SK-N-SH (cell line): Measurements from ENCODE around the gene SLC4A2. TPM values are rescaled to one million over a fixed set of nuclear protein-coding genes. Genes with fewer than 3 reads are reported as not detected.

Experiments
- CTCF ChIA-PET: fragments of 300-600, 350-600 bp; formaldehyde crosslinking; extraction: SDS; loops from one replicate; lab custom pipeline; 2021; lab: Yijun Ruan, JAX
- POLR2A ChIA-PET: fragments of 350-600 bp; sonication (Branson Sonifier 250); formaldehyde crosslinking; extraction: SDS; loops from one replicate; lab custom pipeline; 2020; ENCODE audit warnings: antibody characterized with exemption, inconsistent platforms; lab: Yijun Ruan, JAX
- DNase-seq: peaks from one replicate; pipeline ENCODE4 v3.0.0; 2012
- H2AFZ ChIP-seq: fragments of 200-600 bp; sonication (generic); 2 replicates; pipeline ENCODE4 v1.8.1; 2016; ENCODE audit warnings: antibody characterized with exemption, mild to moderate bottlenecking, low read depth
- H3F3A ChIP-seq: fragments of 200-600 bp; sonication (generic); replicated peaks from 2 replicates; pipeline ENCODE3; 2016; ENCODE audit warnings: antibody characterized with exemption, mild to moderate bottlenecking; ENCODE audit not compliant: insufficient read depth
- H3K27ac ChIP-seq, 2 experiments: fragments of 200-500 bp in 1 of 2; fragments of 200-600 bp in 1 of 2; sonication (Bioruptor generic) in 1 of 2; sonication (generic), shearing (Covaris generic) in 1 of 2; 2 replicates each; pipeline versions ENCODE4 v1.5.1 to v1.6.1; 2014 to 2016; ENCODE audit warnings: low read depth in 2 of 2, inconsistent platforms in 1 of 2, low read length in 1 of 2, mild to moderate bottlenecking in 1 of 2, mixed read lengths in 1 of 2
- H3K27me3 ChIP-seq: fragments of 200-600 bp; sonication (generic), shearing (Covaris generic); 2 replicates; pipeline ENCODE4 v1.6.1; 2016; ENCODE audit warnings: mixed run types; ENCODE audit not compliant: insufficient read depth
- H3K36me3 ChIP-seq, 2 experiments: fragments of 200-500 bp in 1 of 2; fragments of 200-600 bp in 1 of 2; sonication (Bioruptor generic) in 1 of 2; sonication (generic) in 1 of 2; replicated peaks in 1 of 2; 2 replicates each; pipeline versions ENCODE3 to v1.5.1; 2014 to 2016; ENCODE audit warnings: low read length in 1 of 2, mild to moderate bottlenecking in 1 of 2; ENCODE audit not compliant: insufficient read depth in 2 of 2, control insufficient read depth in 1 of 2
- H3K4me1 ChIP-seq, 2 experiments: fragments of 200-500 bp in 1 of 2; fragments of 200-600 bp in 1 of 2; sonication (Bioruptor generic) in 1 of 2; sonication (generic), shearing (Covaris generic) in 1 of 2; 2 replicates each; pipeline versions ENCODE4 v1.5.1 to v1.6.1; 2014 to 2016; ENCODE audit warnings: low read depth in 1 of 2, low read length in 1 of 2, mixed run types in 1 of 2; ENCODE audit not compliant: insufficient read depth in 2 of 2, control insufficient read depth in 1 of 2
- H3K4me2 ChIP-seq: fragments of 200-600 bp; sonication (generic), shearing (Covaris generic); 2 replicates; pipeline ENCODE4 v1.6.1; 2017; ENCODE audit warnings: mixed run types
- H3K4me3 ChIP-seq, 2 experiments: fragments of 200-500 bp in 1 of 2; fragments of 200-600 bp in 1 of 2; sonication (Bioruptor generic) in 1 of 2; sonication (generic), shearing (Covaris generic) in 1 of 2; 2 replicates each; pipeline versions ENCODE4 v1.5.1 to v1.8.1; 2014 to 2016; ENCODE audit warnings: low read depth in 2 of 2, inconsistent platforms in 1 of 2, low read length in 1 of 2, mild to moderate bottlenecking in 1 of 2, mixed read lengths in 1 of 2, moderate library complexity in 1 of 2
- H3K79me2 ChIP-seq: fragments of 200-600 bp; sonication (generic); 2 replicates; pipeline ENCODE4 v1.8.1; 2017; ENCODE audit warnings: mild to moderate bottlenecking; ENCODE audit not compliant: insufficient read depth
- H3K9ac ChIP-seq: fragments of 200-600 bp; sonication (generic); 2 replicates; pipeline ENCODE4 v1.6.1; 2017; ENCODE audit warnings: mixed run types
- H3K9me2 ChIP-seq: fragments of 200-600 bp; sonication (generic); 2 replicates; pipeline ENCODE4 v1.6.1; 2017; ENCODE audit warnings: mixed run types
- H3K9me3 ChIP-seq: fragments of 200-600 bp; sonication (generic); 2 replicates; pipeline ENCODE4 v1.6.1; 2017; ENCODE audit warnings: mixed run types, mild to moderate bottlenecking, moderate library complexity
- H4K20me1 ChIP-seq: fragments of 200-600 bp; sonication (generic); 2 replicates; pipeline ENCODE4 v1.6.1; 2017; ENCODE audit warnings: mild to moderate bottlenecking, mixed run types; ENCODE audit not compliant: insufficient read depth
- CTCF ChIP-seq: fragments of 200-600 bp; sonication (generic); IDR thresholded peaks from 2 replicates; pipeline ENCODE4 v1.6.1; 2017; ENCODE audit warnings: antibody characterized with exemption, mild to moderate bottlenecking, moderate library complexity
- EZH2phosphoT487 ChIP-seq: fragments of 200-600 bp; sonication (generic); IDR thresholded peaks from 2 replicates; pipeline ENCODE4 v1.6.1; 2017; ENCODE audit warnings: low read depth, mixed run types, mild to moderate bottlenecking, antibody characterized with exemption, moderate library complexity, borderline replicate concordance
- FOSL2 ChIP-seq: IDR thresholded peaks from 2 replicates; pipeline ENCODE4 v1.4.0; 2012; ENCODE audit warnings: low read depth, mild to moderate bottlenecking, moderate library complexity, borderline replicate concordance
- FOXJ3 ChIP-seq: sonication (generic); formaldehyde crosslinking; IDR thresholded peaks from 2 replicates; pipeline ENCODE4 v1.5.1; 2020; ENCODE audit warnings: mild to moderate bottlenecking, missing genetic modification reagents
- JUND ChIP-seq: IDR thresholded peaks from 2 replicates; pipeline ENCODE4 v1.4.0; 2012
- MEF2A ChIP-seq: IDR thresholded peaks from 2 replicates; pipeline ENCODE4 v1.4.0; 2012; ENCODE audit warnings: low read depth, borderline replicate concordance
- MXI1 ChIP-seq: IDR thresholded peaks from 2 replicates; pipeline ENCODE4 v1.6.1; 2012; ENCODE audit warnings: mild to moderate bottlenecking, low read depth, low read length, improper control_type of control experiment
- RCOR1 ChIP-seq: fragments of 150-350 bp; IDR thresholded peaks from 2 replicates; pipeline ENCODE4 v1.6.1; 2017; ENCODE audit warnings: antibody characterized with exemption, low read length
- RFX5 ChIP-seq: IDR thresholded peaks from 2 replicates; pipeline ENCODE4 v1.6.1; 2012; ENCODE audit warnings: mild to moderate bottlenecking, improper control_type of control experiment, low read length
- SIN3A ChIP-seq: IDR thresholded peaks from 2 replicates; pipeline ENCODE4 v1.6.1; 2012; ENCODE audit warnings: low read depth, mild to moderate bottlenecking, low read length, moderate library complexity, borderline replicate concordance
- SMC3 ChIP-seq: IDR thresholded peaks from 2 replicates; pipeline ENCODE4 v1.6.1; 2012; ENCODE audit warnings: low read depth, low read length, improper control_type of control experiment
- TAF1 ChIP-seq: IDR thresholded peaks from 2 replicates; pipeline ENCODE4 v1.6.1; 2012; ENCODE audit warnings: low read depth, mild to moderate bottlenecking, low read length, moderate library complexity, borderline replicate concordance
- TEAD4 ChIP-seq: IDR thresholded peaks from 2 replicates; pipeline ENCODE4 v1.4.0; 2012; ENCODE audit warnings: mild to moderate bottlenecking, borderline replicate concordance; ENCODE audit not compliant: insufficient read depth
- WGBS: methylation state at CpG from one replicate; pipeline ENCODE4 v1.1.6; 2017; ENCODE audit warnings: low lambda C conversion rate; 5-methylcytosine and 5-hydroxymethylcytosine counted together
- polyA plus RNA-seq, 3 experiments: library from polyadenylated mRNA; depleted of rRNA; stranded (reverse); fragments of >200 nt; gene quantifications; 2 replicates each; pipeline ENCODE4 v1.2.3, GENCODE V29; 2012

SLC4A2 gene
- polyA plus RNA-seq, 1 of the 3 experiments (the other 2 are of a cell fraction), result 167 TPM

GRCh38 chr7:151023232-151023631 lies 36.2 kb upstream of the SLC4A2 start:
- Histone ChIP-seq H2AFZ (no peak overlapping the region), H3K4me1 (peaks cover 0 to 11% of the 10 kb centered on the region in 2 experiments; a peak in 1 of 4 replicates), H3K4me2 (no peak overlapping the region), H3K9me3 (no peaks in the 10 kb centered on the region), H3K4me3 (no peak overlapping the region), H3K79me2 (no peaks in the 10 kb centered on the region), H3K27me3 (peaks cover 15% of the 10 kb centered on the region; the same call in 1 of the 2 replicates), H4K20me1 (no peaks in the 10 kb centered on the region), H3K9ac (no peak overlapping the region), H3K27ac (no peak overlapping the region), H3F3A (no peaks in the 10 kb centered on the region), H3K9me2 (no peaks in the 10 kb centered on the region), H3K36me3 (no peaks in the 10 kb centered on the region)
- POLR2A ChIA-PET, result interaction anchor here (0.6 kb wide), 1 partner anchor 12 kb away, joined by 3 read pairs; no protein-coding TSS in a partner anchor
- CTCF ChIA-PET, result interaction anchor here (1.0 to 8.3 kb wide), 6 partner anchors 10 to 244 kb away, joined by 3 to 107 read pairs (median 7); no protein-coding TSS in a partner anchor
- no peak for TF ChIP-seq JUND
- no peak for TF ChIP-seq RFX5
- no peak for TF ChIP-seq CTCF
- no peak for TF ChIP-seq FOSL2
- TF ChIP-seq TAF1, result no peak
- TF ChIP-seq RCOR1, result no peak
- DNase-seq, result no peak
- WGBS, result 74% methylated on average over 10 of the region's 10 CpGs

DNA sequence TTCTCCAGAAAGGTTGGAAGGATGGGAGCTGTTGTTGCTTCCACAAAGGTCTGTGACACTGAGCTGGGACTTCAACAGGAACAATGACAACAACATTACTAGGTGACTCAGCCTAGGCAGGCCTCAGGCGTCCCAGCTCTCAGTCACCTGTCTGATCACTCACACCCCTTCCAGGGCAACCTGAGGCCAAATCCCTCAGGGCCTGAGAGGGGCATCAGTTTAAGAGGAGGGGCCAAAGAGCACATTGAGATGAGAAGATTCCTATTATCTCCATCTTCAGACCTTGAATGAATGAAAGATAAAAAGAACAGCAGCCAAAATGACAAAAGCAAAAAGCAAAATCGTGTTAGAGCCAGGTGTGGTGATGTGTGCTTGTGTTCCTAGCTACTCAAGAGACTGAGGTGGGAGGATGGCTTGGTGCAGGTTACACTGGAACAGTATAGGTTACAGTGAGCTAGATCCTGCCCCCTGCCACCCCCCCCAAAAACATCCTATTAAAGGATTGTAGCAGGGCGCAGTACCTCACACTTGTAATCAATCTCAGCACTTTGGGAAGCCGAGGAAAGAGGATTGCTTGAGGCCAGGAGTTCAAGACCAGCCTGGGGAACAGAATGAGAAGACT lies 34.8 kb upstream of the SLC4A2 start, which contains the start of gene ATG9B:
Gene ATG9B (minus strand): TSS at position 60 of the 622 bp plus-strand sequence. CDS start 71 bp downstream, outside the sequence.
- Histone ChIP-seq H3K9me3 (no peaks in the 10 kb centered on the region), H3K4me1 (peaks cover 6 to 7% of the 10 kb centered on the region in 2 experiments; a peak in 2 of 4 replicates), H3K27ac (no peak within 1 kb of the TSS), H3K4me3 (no peak within 1 kb of the TSS), H4K20me1 (no peaks in the 10 kb centered on the region), H3K4me2 (no peak within 1 kb of the TSS), H2AFZ (no peak within 1 kb of the TSS), H3K9me2 (no peaks in the 10 kb centered on the region), H3K9ac (no peak within 1 kb of the TSS)
- WGBS, result 69% methylated on average over 4 of the region's 4 CpGs
- CTCF ChIA-PET, result interaction anchor here (0.7 to 8.3 kb wide), 6 partner anchors 12 to 143 kb away, joined by 3 to 107 read pairs (median 10); partner anchors contain the start of gene GBX1
- no peak for TF ChIP-seq MXI1
- no peak for TF ChIP-seq MEF2A
- no peak for TF ChIP-seq EZH2phosphoT487
- TF ChIP-seq SIN3A, result no peak
- TF ChIP-seq TEAD4, result no peak
- no peak for TF ChIP-seq SMC3
- TF ChIP-seq FOXJ3, result no peak
- TF ChIP-seq, all 33 proteins: peak for 0
- POLR2A ChIA-PET, result no interaction called here
- Histone ChIP-seq H3K79me2 (peaks cover 10% of the 10 kb centered on the region), H3F3A (peaks cover 5% of the 10 kb centered on the region), H3K27me3 (peaks cover 15% of the 10 kb centered on the region; the same call in 1 of the 2 replicates), H3K36me3 (no peaks in the 10 kb centered on the region)
- no peak for DNase-seq
